A673 (cell line): ENCODE results near the gene FAM174B.

Experiments used
- CTCF ChIP-seq: fragments of 300-800, 200-600 bp; sonication (generic); conservative IDR thresholded peaks from 2 replicates; pipeline ENCODE4 v1.5.1; 2017; ENCODE audit warnings: low read depth, mild to moderate bottlenecking, antibody characterized with exemption, low read length, moderate library complexity, mixed read lengths
- EZH2 ChIP-seq: fragments of 200-600 bp; sonication (generic); IDR thresholded peaks from 2 replicates; pipeline ENCODE4 v1.6.1; 2017; ENCODE audit warnings: borderline replicate concordance, low read depth, mild to moderate bottlenecking, mixed read lengths, antibody characterized with exemption, low read length; ENCODE audit not compliant: poor library complexity, severe bottlenecking

- TF ChIP-seq CTCF (no peak), EZH2 (no peak)
These were observed 32.1 kb downstream of the FAM174B start for GRCh38 chr15:92623435-92623834.
